ENCODE measurements around the gene PTPRD. TPM values are rescaled to one million over a fixed set of nuclear protein-coding genes. Genes with fewer than 3 reads are reported as not detected.

PTPRD gene
- polyA plus RNA-seq, 1 donor: 55.8 TPM

GRCh38 chr9:8904771-8905515 lies 1707.9 kb downstream of the PTPRD start:
- DNase-seq (ENCODE audit: low read depth): no peak

GRCh38 chr9:8903077-8903476 lies 1709.7 kb downstream of the PTPRD start:
- DNase-seq (ENCODE audit: low read depth): no peak

- DNase-seq (ENCODE audit: low read depth): no peak
Measured at GRCh38 chr9:8901146-8901545, 1711.7 kb downstream of the PTPRD start.

GRCh38 chr9:8899511-8899910 lies 1713.3 kb downstream of the PTPRD start:
- no peak for DNase-seq (ENCODE audit: low read depth)

- peak; percentile 43 for DNase-seq (ENCODE audit: low read depth)
Measured at GRCh38 chr9:8895861-8896224, 1717.0 kb downstream of the PTPRD start.

GRCh38 chr9:8895106-8895860 lies 1717.5 kb downstream of the PTPRD start:
- no peak for DNase-seq (ENCODE audit: low read depth)

- no peak for DNase-seq (ENCODE audit: low read depth)
Measured at GRCh38 chr9:8890695-8891094, 1722.1 kb downstream of the PTPRD start.

GRCh38 chr9:8889100-8889499 lies 1723.7 kb downstream of the PTPRD start:
- no peak for DNase-seq (ENCODE audit: low read depth)

- DNase-seq (ENCODE audit: low read depth): no peak
Measured at GRCh38 chr9:8888591-8888990, 1724.2 kb downstream of the PTPRD start.

GRCh38 chr9:8887369-8887768 lies 1725.4 kb downstream of the PTPRD start:
- no peak for DNase-seq (ENCODE audit: low read depth)

- DNase-seq (ENCODE audit: low read depth): no peak
Measured at GRCh38 chr9:8883321-8883720, 1729.5 kb downstream of the PTPRD start.

- DNase-seq (ENCODE audit: low read depth): no peak
Measured at GRCh38 chr9:8880060-8880459, 1732.7 kb downstream of the PTPRD start.

- DNase-seq (ENCODE audit: low read depth): no peak
Measured at GRCh38 chr9:8879284-8879683, 1733.5 kb downstream of the PTPRD start.

GRCh38 chr9:8877753-8878494 lies 1734.9 kb downstream of the PTPRD start:
- DNase-seq (ENCODE audit: low read depth): no peak

- no peak for DNase-seq (ENCODE audit: low read depth)
Measured at GRCh38 chr9:8876303-8876702, 1736.5 kb downstream of the PTPRD start.

- no peak for DNase-seq (ENCODE audit: low read depth)
Measured at GRCh38 chr9:8874482-8874881, 1738.3 kb downstream of the PTPRD start.

GRCh38 chr9:8872802-8873201 lies 1740.0 kb downstream of the PTPRD start:
- DNase-seq (ENCODE audit: low read depth): no peak

- no peak for DNase-seq (ENCODE audit: low read depth)
Measured at GRCh38 chr9:8871796-8872445, 1740.9 kb downstream of the PTPRD start.

GRCh38 chr9:8871396-8871795 lies 1741.4 kb downstream of the PTPRD start:
- no peak for DNase-seq (ENCODE audit: low read depth)

- no peak for DNase-seq (ENCODE audit: low read depth)
Measured at GRCh38 chr9:8869812-8870211, 1743.0 kb downstream of the PTPRD start.

GRCh38 chr9:8868632-8869031 lies 1744.2 kb downstream of the PTPRD start:
- no peak for DNase-seq (ENCODE audit: low read depth)

- DNase-seq (ENCODE audit: low read depth): no peak
Measured at GRCh38 chr9:8867148-8867547, 1745.7 kb downstream of the PTPRD start.

Data from forelimb muscle (tissue), 1 donor.